Heart right ventricle (tissue), 16 donors: ENCODE results near the gene SLC19A1. TPM values are rescaled to one million over a fixed set of nuclear protein-coding genes. Genes with fewer than 3 reads are reported as not detected.
A peak's percentile ranks its signal among the peaks of the same experiment; 100 is the strongest.

Experiments
- ATAC-seq, 8 donors: fragments of 200-7000 bp; cut with Tn5 transposase; one replicate each; pipeline ENCODE4 v1.9.1; 2020; ENCODE audit warnings: mild to moderate bottlenecking in 8 of 8, moderate library complexity in 8 of 8, moderate number of reproducible peaks in 1 of 8
- DNase-seq, 2 donors: peaks; one replicate each; pipeline ENCODE4 v3.0.0-alpha.2; 2020
- H3K27ac ChIP-seq, 10 donors: fragments of 200-600 bp; sonication (generic) in 2 of 10; one replicate each; pipeline versions ENCODE4 v1.5.0 to v1.8.0; 2020 to 2022; ENCODE audit warnings: mild to moderate bottlenecking in 3 of 10
- H3K27me3 ChIP-seq, 7 donors: fragments of 200-600 bp; one replicate each; pipeline ENCODE4 v1.8.0; 2021 to 2022; ENCODE audit warnings: mild to moderate bottlenecking in 2 of 7
- H3K36me3 ChIP-seq, 9 donors: fragments of 200-600 bp; sonication (generic) in 1 of 9; one replicate each; pipeline versions ENCODE4 v1.5.0 to v1.8.0; 2020 to 2022; ENCODE audit warnings: mild to moderate bottlenecking in 2 of 9
- H3K4me1 ChIP-seq, 9 donors: fragments of 200-600 bp; sonication (generic) in 1 of 9; one replicate each; pipeline versions ENCODE4 v1.5.0 to v1.8.0; 2020 to 2022; ENCODE audit warnings: mild to moderate bottlenecking in 4 of 9
- H3K4me3 ChIP-seq, 10 donors: fragments of 200-600 bp; sonication (generic) in 2 of 10; one replicate each; pipeline versions ENCODE4 v1.5.0 to v1.8.0; 2020 to 2022; ENCODE audit warnings: mild to moderate bottlenecking in 7 of 10, moderate library complexity in 2 of 10
- H3K9me3 ChIP-seq, 11 donors: fragments of 200-600 bp in 10 of 11; sonication (generic) in 2 of 11; one replicate each; pipeline versions ENCODE4 v1.5.0 to v1.8.0; 2013 to 2022; ENCODE audit warnings: mild to moderate bottlenecking in 2 of 11, control low read depth in 1 of 11, moderate library complexity in 1 of 11
- CTCF ChIP-seq, 9 donors: fragments of 200-600 bp; sonication (generic) in 2 of 9; IDR thresholded peaks; one replicate each; pipeline versions ENCODE4 v1.5.0 to v1.8.0; 2021 to 2022; ENCODE audit warnings: antibody characterized with exemption in 9 of 9, mild to moderate bottlenecking in 5 of 9, moderate library complexity in 1 of 9
- WGBS, 2 donors: extraction: QIAGEN DNeasy Blood & Tissue Kit; methylation state at CpG; one replicate each; pipeline ENCODE4 v1.1.7; 2013; ENCODE audit warnings: inconsistent platforms in 1 of 2; 5-methylcytosine and 5-hydroxymethylcytosine counted together
- intact Hi-C, 10 donors: fragments of 100-400 bp; cut with DNase I; formaldehyde crosslinking; loops; one replicate each; pipeline versions ENCODE4 v1.11.1 to v1.14.2; 2022
- polyA plus RNA-seq, 2 donors: library from polyadenylated mRNA; stranded (reverse); fragments of 200-250 nt; gene quantifications; one replicate each; pipeline ENCODE4 v1.2.3, GENCODE V29; 2013
- total RNA-seq, 10 donors: library from RNA; stranded (reverse); fragmentation: NEBNext Ultra II Directional in 3 of 10; extraction: Animal tissue kit (Norgen Biotek cat#: 25700) in 3 of 10; gene quantifications; one replicate each; pipeline versions ENCODE4 v1.2.1 to v1.2.4, GENCODE V29; 2021 to 2023
- donor health status: Arrhythmogenic right ventricular cardiomyopathy.
- donor health status: ischemic (EF 13 %, LVEDD 7.1; RV severe dilation, severe dysfunction).
- donor health status: healthy with polysubstance abuse.
- donor health status: DM: no; HTN: yes; CAD: no.
- donor health status: DM: no; HTN: no; CAD: no.
- donor health status: ischemic (EF 25% LVEDD 6.9; RV normal size, moderate dysfunction).
- donor health status: ischemic (EF 25% LVEDD 5.7; RV mildly dilated, moderate dysfunction).
- donor health status: healthy.
- donor health status: DM: yes; HTN: yes; CAD: no.
- donor health status: Ischemic cardiomyopathy.
- donor health status: ischemic (EF 35%, LVEDD 5.7; RV mildly dilated, moderate dysfunction).
- donor health status: nonischemic (EF 11% LVEDD 7.7; RV severe dilation, severe dysfunction).
- donor health status: DM: yes; HTN: yes; CAD: no.
- donor health status: PGD.
- donor health status: ischemic (EF 29% LVEDD 5.4; RV normal size, mild dysfunction).
- donor health status: nonischemic (EF 23%, LVEDD 6.1; RV moderate dilation, normal function).

Gene SLC19A1
- total and polyA plus RNA-seq, 12 donors = 1.5 to 8.5 (median 3.8) TPM

- H3K4me1 ChIP-seq = peaks cover 6 to 38% (median 12%) of the 10 kb centered on the region in 9 donors
- no peak for TF ChIP-seq CTCF (IDR thresholded peaks at IDR 0.05)
- WGBS, 2 donors = 91 to 94% methylated on average over 34 to 35 of the region's 35 CpGs
- H3K36me3 ChIP-seq = peaks cover 0 to 82% (median 18%) of the 10 kb centered on the region in 9 donors
- intact Hi-C loops = loop anchor here in 2 of 10 donors (1.0 to 10.0 kb wide), 2 partner anchors 61 to 114 kb away; partner anchors contain the start of gene SLC19A1 (in 1 of the 2)
- H3K27me3 ChIP-seq = no peaks in the 10 kb centered on the region
- H3K4me3 ChIP-seq = no peak overlapping the region
- DNase-seq = peak in 1 of 2 donors; percentile 11
- no peaks in the 10 kb centered on the region for H3K9me3 ChIP-seq
- ATAC-seq = peak in 1 of 8 donors; percentile 20
- no peak overlapping the region for H3K27ac ChIP-seq
Observed at GRCh38 chr21:45480701-45481500, 61.3 kb downstream of the SLC19A1 start.

GRCh38 chr21:45479691-45480675, 62.3 kb downstream of the SLC19A1 start:
- H3K4me1 ChIP-seq = peaks cover 6 to 38% (median 12%) of the 10 kb centered on the region in 9 donors
- no peak for TF ChIP-seq CTCF (IDR thresholded peaks at IDR 0.05)
- peak overlapping the region in 1 of 10 donors; percentile 31 for H3K4me3 ChIP-seq
- 81 to 93% methylated on average over 37 of the region's 37 CpGs for WGBS, 2 donors
- no peaks in the 10 kb centered on the region for H3K27me3 ChIP-seq
- ATAC-seq (no peak), DNase-seq (peak in 1 of 2 donors; percentile 9)
- no peaks in the 10 kb centered on the region for H3K9me3 ChIP-seq
- H3K36me3 ChIP-seq = peaks cover 0 to 84% (median 25%) of the 10 kb centered on the region in 9 donors
- H3K27ac ChIP-seq = peak overlapping the region in 1 of 10 donors; percentile 91
- intact Hi-C loops = loop anchor here in 4 of 10 donors (1.0 to 10.0 kb wide), 4 partner anchors 51 to 117 kb away; partner anchors contain the start of gene SLC19A1 (in 1 of the 4)

GRCh38 chr21:45478816-45479669, 63.2 kb downstream of the SLC19A1 start:
- Histone ChIP-seq H3K9me3 (no peaks in the 10 kb centered on the region), H3K27ac (peak overlapping the region in 6 of 10 donors; percentile 13 to 91 (median 56)), H3K36me3 (peaks cover 0 to 84% (median 24%) of the 10 kb centered on the region in 9 donors), H3K4me3 (peak overlapping the region in 1 of 10 donors; percentile 31), H3K4me1 (peaks cover 6 to 38% (median 12%) of the 10 kb centered on the region in 9 donors), H3K27me3 (no peaks in the 10 kb centered on the region)
- TF ChIP-seq CTCF (IDR thresholded peaks at IDR 0.05) = no peak
- peak in 1 of 2 donors; percentile 8 for DNase-seq
- 87 to 89% methylated on average over 31 of the region's 31 CpGs for WGBS, 2 donors
- ATAC-seq = no peak
- intact Hi-C loops = loop anchor here in 3 of 10 donors (1.0 to 10.0 kb wide), 4 partner anchors 52 to 341 kb away; no protein-coding TSS in a partner anchor
